LNCaP clone FGC (cell line): ENCODE measurements around the gene EPC2.

Experiments used
- DNase-seq: peaks from one replicate; pipeline ENCODE4 v3.0.0-alpha.2; 2011; ENCODE audit warnings: low read depth
- H3K4me3 ChIP-seq: 2 replicates; pipeline ENCODE4 v1.5.1; 2011; ENCODE audit warnings: mild to moderate bottlenecking, low read depth, low read length, control low read depth
- TF ChIP-seq, protein P1 (sequence below): IDR thresholded peaks from 2 replicates; pipeline ENCODE4 v1.5.1; 2012; ENCODE audit warnings: mild to moderate bottlenecking; ENCODE audit not compliant: control insufficient read depth, insufficient read depth; ENCODE audit errors: extremely low read depth

Gene EPC2

DNA sequence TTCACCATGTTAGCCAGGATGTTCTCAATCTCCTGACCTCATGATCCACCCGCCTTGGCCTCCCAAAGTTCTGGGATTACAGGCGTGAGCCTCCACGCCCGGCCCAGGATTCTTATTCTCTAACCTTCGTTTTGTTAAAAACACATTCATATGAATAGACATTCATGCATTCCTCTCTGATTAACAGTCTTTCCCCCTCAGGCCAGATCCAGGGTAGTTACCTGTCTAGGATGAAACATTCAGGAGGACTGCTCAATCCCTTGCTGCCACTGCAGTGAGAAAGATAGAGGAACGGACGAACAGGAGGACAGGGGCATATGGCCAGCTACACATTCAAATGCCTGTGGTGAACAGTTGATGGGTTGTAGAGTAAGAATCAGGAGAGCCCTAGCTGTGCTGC lies 39.6 kb upstream of the EPC2 start:
- DNase-seq: no peak
- H3K4me3 ChIP-seq: no peak overlapping the region
- TF ChIP-seq, protein P1, sequence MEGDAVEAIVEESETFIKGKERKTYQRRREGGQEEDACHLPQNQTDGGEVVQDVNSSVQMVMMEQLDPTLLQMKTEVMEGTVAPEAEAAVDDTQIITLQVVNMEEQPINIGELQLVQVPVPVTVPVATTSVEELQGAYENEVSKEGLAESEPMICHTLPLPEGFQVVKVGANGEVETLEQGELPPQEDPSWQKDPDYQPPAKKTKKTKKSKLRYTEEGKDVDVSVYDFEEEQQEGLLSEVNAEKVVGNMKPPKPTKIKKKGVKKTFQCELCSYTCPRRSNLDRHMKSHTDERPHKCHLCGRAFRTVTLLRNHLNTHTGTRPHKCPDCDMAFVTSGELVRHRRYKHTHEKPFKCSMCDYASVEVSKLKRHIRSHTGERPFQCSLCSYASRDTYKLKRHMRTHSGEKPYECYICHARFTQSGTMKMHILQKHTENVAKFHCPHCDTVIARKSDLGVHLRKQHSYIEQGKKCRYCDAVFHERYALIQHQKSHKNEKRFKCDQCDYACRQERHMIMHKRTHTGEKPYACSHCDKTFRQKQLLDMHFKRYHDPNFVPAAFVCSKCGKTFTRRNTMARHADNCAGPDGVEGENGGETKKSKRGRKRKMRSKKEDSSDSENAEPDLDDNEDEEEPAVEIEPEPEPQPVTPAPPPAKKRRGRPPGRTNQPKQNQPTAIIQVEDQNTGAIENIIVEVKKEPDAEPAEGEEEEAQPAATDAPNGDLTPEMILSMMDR: no peak

DNA sequence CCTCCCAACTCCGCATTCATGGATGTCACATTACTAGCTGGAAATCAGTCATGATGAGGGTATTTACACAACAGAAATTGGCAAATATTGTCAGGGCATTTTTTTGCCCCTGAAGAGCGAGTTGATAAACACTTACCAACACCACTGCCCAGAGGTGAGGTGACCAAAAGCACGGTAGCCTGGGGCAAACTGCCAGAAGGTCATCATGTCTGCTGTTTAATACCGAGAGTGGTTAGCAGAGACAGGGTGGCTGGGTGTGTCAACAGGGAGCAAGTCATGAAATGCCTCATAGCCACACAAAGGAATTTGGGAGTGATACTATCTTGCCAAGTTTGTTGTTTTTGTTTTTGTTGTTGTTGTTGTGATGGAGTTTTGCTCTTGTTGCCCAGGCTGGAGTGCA lies 37.0 kb upstream of the EPC2 start:
- TF ChIP-seq, protein P1: no peak
- DNase-seq: no peak

DNA sequence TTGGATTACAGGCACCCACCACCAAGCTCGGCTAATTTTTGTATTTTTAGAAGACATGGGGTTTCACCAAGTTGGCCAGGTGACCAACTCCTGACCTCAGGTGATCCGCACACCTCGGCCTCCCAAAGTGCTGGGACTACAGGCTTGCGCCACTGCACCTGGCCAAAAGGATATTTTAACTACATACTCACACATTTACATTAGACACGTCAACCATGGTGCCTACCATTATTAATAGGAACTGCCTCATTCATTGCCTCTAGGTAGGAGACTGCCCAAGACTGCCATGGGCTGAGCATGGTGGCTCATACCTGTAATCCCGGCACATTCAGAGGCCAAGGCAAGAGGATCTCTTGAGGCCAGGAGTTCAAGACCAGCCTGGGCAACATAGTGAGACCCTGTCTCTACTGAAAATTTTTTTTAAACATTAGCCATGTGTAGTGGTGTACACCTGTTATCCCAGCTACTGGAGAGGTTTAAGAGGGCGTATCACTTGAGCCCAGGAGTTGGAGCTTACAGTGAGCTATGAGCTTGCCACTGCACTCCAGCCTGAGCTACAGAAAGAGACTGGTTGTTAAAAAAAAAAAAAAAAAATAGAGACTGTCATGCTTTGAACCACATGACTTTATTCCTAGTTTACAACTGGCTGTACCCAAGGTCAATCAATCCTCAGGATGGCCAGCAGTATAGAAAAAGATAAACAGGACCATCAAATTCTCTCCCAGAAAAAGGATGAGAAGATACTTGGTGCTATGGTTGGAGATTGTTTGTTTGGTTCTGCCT lies 31.1 kb upstream of the EPC2 start:
- no peak overlapping the region for H3K4me3 ChIP-seq
- DNase-seq: no peak
- TF ChIP-seq, protein P1: no peak

More for the DNA sequence above, 37.0 kb upstream of the EPC2 start:
- no peak overlapping the region for H3K4me3 ChIP-seq

DNA sequence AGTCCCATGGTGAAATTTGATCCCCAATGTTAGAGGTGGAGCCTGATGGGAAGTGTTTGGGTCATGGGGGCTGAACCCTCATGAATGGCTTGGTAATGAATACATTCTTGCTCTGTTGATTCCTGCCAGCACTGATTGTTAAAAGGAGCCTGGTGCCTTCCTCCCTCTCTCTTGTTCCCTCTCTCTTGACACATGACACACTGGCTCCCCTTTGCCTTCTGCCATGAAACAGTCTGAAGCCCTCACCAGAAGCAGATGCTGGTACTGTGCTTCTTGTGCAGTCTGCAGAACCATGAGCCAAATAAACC lies 30.6 kb upstream of the EPC2 start:
- no peak for DNase-seq
- no peak overlapping the region for H3K4me3 ChIP-seq
- TF ChIP-seq, protein P1: no peak

DNA sequence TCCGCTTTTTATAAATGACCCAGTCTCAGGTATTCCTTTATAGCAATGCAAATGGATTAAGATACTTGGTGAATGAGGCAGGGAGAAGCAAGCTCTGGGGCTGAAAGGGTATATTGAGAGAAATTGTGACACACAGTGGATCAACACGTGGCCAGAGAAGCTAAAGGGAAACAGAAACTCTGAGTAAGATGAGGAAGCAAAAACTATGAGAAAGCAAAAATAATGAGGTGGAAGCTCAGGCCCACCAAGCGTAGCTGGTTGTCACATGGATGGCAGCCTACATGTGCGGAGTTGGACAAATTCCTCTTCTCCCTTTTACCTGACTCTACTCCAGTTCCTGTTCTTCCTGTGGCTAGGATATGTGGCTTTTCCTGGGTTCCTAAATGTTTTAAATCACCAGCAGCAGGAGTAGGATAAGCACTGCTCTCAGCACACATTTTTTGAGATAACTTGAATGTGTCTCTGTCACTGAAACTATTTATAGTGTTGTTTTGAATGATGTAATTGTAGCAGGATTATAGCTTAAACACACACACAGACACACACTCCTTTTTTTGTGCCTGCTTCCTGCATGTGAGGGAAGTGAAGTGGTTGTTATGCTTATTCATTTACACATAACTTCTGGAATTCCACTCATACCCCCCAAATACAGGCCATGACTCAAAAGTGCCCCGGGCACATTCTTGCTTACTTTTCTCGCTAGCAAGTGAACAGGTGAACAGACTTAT lies 30.1 kb upstream of the EPC2 start:
- TF ChIP-seq, protein P1: no peak
- H3K4me3 ChIP-seq: no peak overlapping the region
- DNase-seq: no peak

DNA sequence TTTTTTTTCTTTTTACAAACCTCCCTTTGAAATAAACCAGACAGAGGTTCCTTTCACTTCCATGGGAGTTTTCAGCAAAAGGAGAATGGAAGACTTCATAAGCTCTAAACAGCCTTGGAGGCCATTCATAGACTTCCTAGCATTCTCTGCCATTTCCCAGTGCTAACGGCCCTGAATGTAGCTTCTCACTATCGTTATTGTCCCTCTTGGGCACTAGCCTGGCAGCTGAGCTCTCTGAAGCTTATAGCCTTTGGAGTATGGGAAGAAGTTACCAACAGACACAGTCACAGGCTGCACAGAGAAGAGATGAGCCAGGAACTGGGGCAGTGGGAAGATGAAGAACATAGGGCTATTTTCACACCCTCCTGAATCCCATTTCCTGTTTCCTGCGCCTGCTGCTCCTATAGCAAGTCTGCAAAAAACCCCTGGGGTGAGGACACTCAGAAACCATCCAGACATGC lies 29.1 kb upstream of the EPC2 start:
- H3K4me3 ChIP-seq: no peak overlapping the region
- TF ChIP-seq, protein P1: no peak
- no peak for DNase-seq

DNA sequence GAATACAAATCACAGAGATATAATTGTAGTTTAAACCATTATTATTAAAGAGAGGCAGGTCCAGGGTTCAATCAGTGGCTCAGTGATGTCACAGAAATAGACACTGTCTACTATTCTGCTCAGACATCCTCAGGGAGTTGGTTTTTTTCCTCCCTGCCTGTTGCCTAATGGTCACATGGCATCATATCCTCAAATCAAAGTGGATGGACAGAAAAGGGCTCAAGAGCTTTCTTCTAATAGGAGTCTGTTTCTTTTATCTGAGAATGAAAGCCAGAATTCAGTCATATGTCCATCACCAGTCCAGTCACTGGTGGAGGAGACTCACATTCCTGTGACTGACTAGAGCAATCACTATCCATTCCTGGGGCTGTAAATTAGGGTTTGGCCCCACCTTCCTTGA lies 27.9 kb upstream of the EPC2 start:
- H3K4me3 ChIP-seq: no peak overlapping the region
- TF ChIP-seq, protein P1: no peak
- DNase-seq: no peak
